Neural cell (in vitro differentiated cells): ENCODE results near the gene DNAJC21. TPM values are rescaled to one million over a fixed set of nuclear protein-coding genes. Genes with fewer than 3 reads are reported as not detected.

Experiments
- H2AFZ ChIP-seq: fragments of 200-600, 300-800 bp; sonication (generic), shearing (Covaris generic); 2 replicates; pipeline ENCODE4 v1.6.0; 2014; ENCODE audit warnings: low read depth, mild to moderate bottlenecking, antibody characterized with exemption, low read length, moderate library complexity
- H3F3A ChIP-seq: fragments of 200-600 bp; shearing (Covaris generic); 2 replicates; pipeline ENCODE4 v1.6.1; 2016; ENCODE audit warnings: mild to moderate bottlenecking, moderate library complexity, mixed read lengths, antibody characterized with exemption, low read length; ENCODE audit not compliant: insufficient read depth, poor library complexity, severe bottlenecking
- H3K27ac ChIP-seq: fragments of 200-600, 300-800 bp; sonication (generic), shearing (Covaris generic); 2 replicates; pipeline ENCODE4 v1.5.1; 2014; ENCODE audit warnings: mild to moderate bottlenecking, low read length, moderate library complexity
- H3K27me3 ChIP-seq: fragments of 300-800, 200-600 bp; sonication (generic), shearing (Covaris generic); 2 replicates; pipeline ENCODE4 v1.6.0; 2014; ENCODE audit warnings: mild to moderate bottlenecking, low read depth, low read length, moderate library complexity; ENCODE audit not compliant: insufficient read depth
- H3K36me3 ChIP-seq: fragments of 300-800, 200-600 bp; sonication (generic), shearing (Covaris generic); 2 replicates; pipeline ENCODE4 v1.5.1; 2014; ENCODE audit warnings: mild to moderate bottlenecking, antibody characterized with exemption, low read length, moderate library complexity; ENCODE audit not compliant: insufficient read depth
- H3K4me2 ChIP-seq: fragments of 300-800, 200-600 bp; sonication (generic), shearing (Covaris generic); 2 replicates; pipeline ENCODE4 v1.6.0; 2014; ENCODE audit warnings: mild to moderate bottlenecking, low read length
- H3K4me3 ChIP-seq: fragments of 300-800, 200-600 bp; sonication (generic), shearing (Covaris generic); 2 replicates; pipeline ENCODE4 v1.5.1; 2014; ENCODE audit warnings: mild to moderate bottlenecking, low read length, moderate library complexity
- H3K79me2 ChIP-seq: fragments of 200-600 bp; shearing (Covaris generic); replicated peaks from 2 replicates; pipeline ENCODE4 v1.6.0; 2014; ENCODE audit warnings: mild to moderate bottlenecking, low read length, moderate library complexity; ENCODE audit not compliant: insufficient read depth
- H3K9ac ChIP-seq: fragments of 300-800, 200-600 bp; sonication (generic), shearing (Covaris generic); 2 replicates; pipeline ENCODE4 v1.6.1; 2016; ENCODE audit warnings: mild to moderate bottlenecking, low read length, mixed read lengths
- H3K9me2 ChIP-seq: fragments of 200-600 bp; shearing (Covaris generic); 2 replicates; pipeline ENCODE4 v1.6.1; 2016; ENCODE audit warnings: mild to moderate bottlenecking, low read length, mixed read lengths; ENCODE audit not compliant: insufficient read depth
- H3K9me3 ChIP-seq: fragments of 200-600, 300-800 bp; sonication (generic), shearing (Covaris generic); 2 replicates; pipeline ENCODE4 v1.6.1; 2016; ENCODE audit warnings: mild to moderate bottlenecking, mixed run types, low read length, moderate library complexity, mixed read lengths
- H4K20me1 ChIP-seq: fragments of 200-600 bp; shearing (Covaris generic); 2 replicates; pipeline ENCODE4 v1.6.1; 2016; ENCODE audit warnings: mild to moderate bottlenecking, mixed run types; ENCODE audit not compliant: insufficient read depth
- EP300 ChIP-seq: fragments of 450-650 bp; conservative IDR thresholded peaks from 2 replicates; pipeline ENCODE4 v1.6.1; 2014; ENCODE audit warnings: antibody characterized with exemption, mild to moderate bottlenecking, moderate library complexity; ENCODE audit not compliant: poor library complexity, severe bottlenecking
- EZH2 ChIP-seq: fragments of 200-600, 300-800 bp; shearing (Covaris generic), sonication (generic); IDR thresholded peaks from 2 replicates; pipeline ENCODE4 v1.6.1; 2014; ENCODE audit warnings: antibody characterized with exemption, low read length, borderline replicate concordance, mild to moderate bottlenecking; ENCODE audit not compliant: insufficient read depth, poor library complexity, severe bottlenecking
- MXI1 ChIP-seq: fragments of 450-650 bp; conservative IDR thresholded peaks from 2 replicates; pipeline ENCODE4 v1.6.1; 2014; ENCODE audit warnings: antibody characterized with exemption, mild to moderate bottlenecking; ENCODE audit not compliant: poor library complexity, severe bottlenecking
- POLR2AphosphoS5 ChIP-seq: IDR thresholded peaks from 2 replicates; pipeline ENCODE4 v1.6.1; 2012
- REST ChIP-seq: IDR thresholded peaks from 2 replicates; pipeline ENCODE4 v1.6.1; 2012; ENCODE audit warnings: borderline replicate concordance
- SMC3 ChIP-seq: fragments of 450-650 bp; conservative IDR thresholded peaks from 2 replicates; pipeline ENCODE4 v1.6.1; 2014; ENCODE audit warnings: antibody characterized with exemption, mild to moderate bottlenecking, moderate library complexity; ENCODE audit not compliant: poor library complexity
- TAF1 ChIP-seq: IDR thresholded peaks from 2 replicates; pipeline ENCODE4 v1.6.1; 2012; ENCODE audit warnings: low read depth
- polyA plus RNA-seq: library from polyadenylated mRNA; depleted of rRNA; stranded (reverse); fragments of >200 nt; gene quantifications from 2 replicates; pipeline ENCODE4 v1.2.3, GENCODE V29; 2014
- TF ChIP-seq, protein P1 (sequence below): fragments of 450-650 bp; IDR thresholded peaks from 2 replicates; pipeline ENCODE4 v1.5.1; 2014; ENCODE audit warnings: antibody characterized with exemption, mild to moderate bottlenecking, moderate library complexity; ENCODE audit not compliant: poor library complexity, severe bottlenecking

DNAJC21 gene
- polyA plus RNA-seq, 1 donor from 2014 or later: 14.9 TPM

- Histone ChIP-seq H3K4me3 (no peak overlapping the region), H3K9me2 (no peaks in the 10 kb centered on the region), H3F3A (no peaks in the 10 kb centered on the region), H3K9me3 (no peaks in the 10 kb centered on the region), H4K20me1 (no peaks in the 10 kb centered on the region), H2AFZ (no peak overlapping the region), H3K27me3 (no peaks in the 10 kb centered on the region), H3K4me2 (no peak overlapping the region), H3K27ac (no peak overlapping the region), H3K36me3 (no peaks in the 10 kb centered on the region), H3K9ac (no peak overlapping the region), H3K79me2 (no peaks in the 10 kb centered on the region)
- TF ChIP-seq POLR2AphosphoS5: no peak
- TF ChIP-seq SMC3: no peak
- TF ChIP-seq REST: no peak
- TF ChIP-seq, protein P1, sequence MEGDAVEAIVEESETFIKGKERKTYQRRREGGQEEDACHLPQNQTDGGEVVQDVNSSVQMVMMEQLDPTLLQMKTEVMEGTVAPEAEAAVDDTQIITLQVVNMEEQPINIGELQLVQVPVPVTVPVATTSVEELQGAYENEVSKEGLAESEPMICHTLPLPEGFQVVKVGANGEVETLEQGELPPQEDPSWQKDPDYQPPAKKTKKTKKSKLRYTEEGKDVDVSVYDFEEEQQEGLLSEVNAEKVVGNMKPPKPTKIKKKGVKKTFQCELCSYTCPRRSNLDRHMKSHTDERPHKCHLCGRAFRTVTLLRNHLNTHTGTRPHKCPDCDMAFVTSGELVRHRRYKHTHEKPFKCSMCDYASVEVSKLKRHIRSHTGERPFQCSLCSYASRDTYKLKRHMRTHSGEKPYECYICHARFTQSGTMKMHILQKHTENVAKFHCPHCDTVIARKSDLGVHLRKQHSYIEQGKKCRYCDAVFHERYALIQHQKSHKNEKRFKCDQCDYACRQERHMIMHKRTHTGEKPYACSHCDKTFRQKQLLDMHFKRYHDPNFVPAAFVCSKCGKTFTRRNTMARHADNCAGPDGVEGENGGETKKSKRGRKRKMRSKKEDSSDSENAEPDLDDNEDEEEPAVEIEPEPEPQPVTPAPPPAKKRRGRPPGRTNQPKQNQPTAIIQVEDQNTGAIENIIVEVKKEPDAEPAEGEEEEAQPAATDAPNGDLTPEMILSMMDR: no peak
- TF ChIP-seq EZH2: no peak
Observed at GRCh38 chr5:35004200-35004599, 74.8 kb downstream of the DNAJC21 start.

GRCh38 chr5:35004771-35005170 is 75.4 kb downstream of the DNAJC21 start:
- H3K27me3 ChIP-seq: no peaks in the 10 kb centered on the region
- no peak overlapping the region for H2AFZ ChIP-seq
- H3K9me2 ChIP-seq: no peaks in the 10 kb centered on the region
- no peak overlapping the region for H3K4me3 ChIP-seq
- H3K36me3 ChIP-seq: no peaks in the 10 kb centered on the region
- H3K27ac ChIP-seq: no peak overlapping the region
- no peaks in the 10 kb centered on the region for H3F3A ChIP-seq
- H3K4me2 ChIP-seq: no peak overlapping the region
- H3K9ac ChIP-seq: no peak overlapping the region
- TF ChIP-seq EP300 (no peak), TAF1 (no peak), MXI1 (no peak), EZH2 (no peak), POLR2AphosphoS5 (no peak), REST (no peak)
- no peaks in the 10 kb centered on the region for H3K9me3 ChIP-seq
- H3K79me2 ChIP-seq: no peaks in the 10 kb centered on the region
- H4K20me1 ChIP-seq: no peaks in the 10 kb centered on the region

Other genes with a start within 250 kb of the DNAJC21 start
- 5.1 and 8.3 TPM in 2 replicates for gene TTC23L, start 90.4 kb upstream of the DNAJC21 start, polyA plus RNA-seq
- 27.0 and 37.2 TPM in 2 replicates for gene RAD1, start 14.1 kb upstream of the DNAJC21 start, polyA plus RNA-seq
- 24.9 and 29.2 TPM in 2 replicates for gene BRIX1, start 13.8 kb upstream of the DNAJC21 start, polyA plus RNA-seq
- not detected in 2 replicates for gene AGXT2, start 118.4 kb downstream of the DNAJC21 start, polyA plus RNA-seq